Stimulated activated CD4-positive, alpha-beta T cell treated with anti-CD3 and anti-CD28 coated beads, TNF-alpha, amount 100 ng/mL, for 1 hour (primary cell): ENCODE measurements around the gene SEMA3A.

Experiments used
- DNase-seq, 3 donors: peaks; one replicate each; pipeline ENCODE4 v3.0.0-alpha.2; 2020; ENCODE audit warnings: low read depth in 3 of 3, low spot score in 1 of 3

Gene SEMA3A

GRCh38 chr7:84022009-84022408 lies 172.6 kb downstream of the SEMA3A start:
- no peak for DNase-seq

DNA sequence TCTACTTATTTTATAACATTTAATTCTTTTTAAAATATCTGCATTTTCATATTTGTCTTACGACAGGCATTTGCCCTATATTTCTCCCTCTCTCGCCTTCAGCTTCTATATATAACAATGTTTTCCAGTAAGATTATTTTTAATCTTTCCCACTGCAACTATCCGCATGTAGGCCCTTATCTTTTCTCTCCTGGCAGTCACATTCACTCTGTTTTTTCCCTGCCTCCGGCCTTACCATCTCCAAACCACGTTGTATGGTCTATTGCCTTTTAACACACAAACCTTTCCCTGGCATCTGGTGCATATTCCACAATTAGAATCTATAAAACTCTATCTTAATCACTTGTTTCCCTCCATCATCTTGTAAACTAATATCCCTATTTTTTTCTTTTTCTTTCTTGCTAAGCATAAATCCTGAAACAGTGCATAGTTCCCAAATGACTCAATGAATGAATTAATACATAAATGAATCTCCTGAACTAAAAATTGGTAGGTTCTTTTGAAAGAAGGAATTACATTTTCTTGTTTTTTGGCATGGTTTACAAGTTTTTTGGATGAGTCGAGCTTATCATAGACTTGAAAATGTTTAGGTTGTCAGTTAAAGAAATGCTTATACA lies 173.2 kb downstream of the SEMA3A start:
- no peak for DNase-seq

DNA sequence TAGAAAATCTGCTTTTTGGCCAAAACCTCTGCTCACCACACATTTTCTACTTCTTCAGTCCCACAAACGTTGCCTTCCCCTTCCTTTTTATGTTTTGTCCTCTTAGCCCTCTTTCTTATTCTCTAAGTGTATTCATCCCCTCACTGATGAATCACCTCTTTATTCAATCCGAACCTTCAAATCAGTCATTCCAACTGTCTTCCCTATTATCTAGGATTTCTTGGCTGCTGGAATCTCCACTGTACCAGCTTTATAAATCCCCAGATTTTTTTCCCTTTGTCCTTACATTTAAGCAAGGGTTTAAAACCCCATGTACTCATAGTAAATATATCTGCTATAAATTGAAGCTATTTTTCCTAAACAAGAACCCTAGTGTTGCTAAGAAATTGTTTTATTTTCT lies 176.9 kb downstream of the SEMA3A start:
- no peak for DNase-seq

GRCh38 chr7:84013616-84014240 lies 180.9 kb downstream of the SEMA3A start:
- DNase-seq: no peak

DNA sequence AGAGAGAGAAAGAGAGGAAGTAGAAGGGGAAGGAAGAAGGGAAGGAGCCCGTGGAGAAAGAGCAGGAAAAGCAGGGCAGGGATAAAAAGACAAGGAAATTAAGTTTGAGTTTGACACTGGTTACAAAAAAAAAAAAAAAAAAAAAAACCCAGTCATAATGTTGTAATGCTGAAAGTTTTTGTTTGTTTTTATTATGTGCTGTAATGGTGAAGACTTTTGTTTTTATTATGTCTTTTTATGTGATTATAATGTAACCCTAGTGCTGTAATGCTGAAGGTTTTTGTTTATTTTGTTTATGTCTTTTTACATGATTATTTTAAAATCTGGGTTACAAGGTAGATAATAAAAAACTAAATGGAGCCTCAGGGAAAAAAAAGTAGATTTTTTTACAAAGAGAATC lies 184.8 kb downstream of the SEMA3A start:
- no peak for DNase-seq

DNA sequence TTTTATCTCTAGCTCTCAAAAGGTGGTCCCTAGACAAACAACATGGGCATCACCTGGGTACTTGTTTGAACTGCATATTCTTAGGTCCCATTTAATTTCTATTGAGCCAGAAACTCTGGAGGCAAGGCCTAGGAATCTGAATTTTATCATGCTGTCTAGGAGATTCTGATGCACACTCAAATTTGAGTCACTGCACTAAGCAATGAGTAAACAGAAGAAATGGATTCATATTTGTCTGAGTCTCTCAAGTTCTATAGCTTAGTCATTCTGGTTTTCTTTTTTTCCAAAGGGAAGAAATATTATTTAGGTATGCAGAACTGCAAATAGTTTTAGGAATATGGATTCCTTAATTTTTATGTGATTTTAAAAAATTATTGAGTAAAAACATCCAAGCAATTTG lies 185.5 kb downstream of the SEMA3A start:
- DNase-seq: no peak

DNA sequence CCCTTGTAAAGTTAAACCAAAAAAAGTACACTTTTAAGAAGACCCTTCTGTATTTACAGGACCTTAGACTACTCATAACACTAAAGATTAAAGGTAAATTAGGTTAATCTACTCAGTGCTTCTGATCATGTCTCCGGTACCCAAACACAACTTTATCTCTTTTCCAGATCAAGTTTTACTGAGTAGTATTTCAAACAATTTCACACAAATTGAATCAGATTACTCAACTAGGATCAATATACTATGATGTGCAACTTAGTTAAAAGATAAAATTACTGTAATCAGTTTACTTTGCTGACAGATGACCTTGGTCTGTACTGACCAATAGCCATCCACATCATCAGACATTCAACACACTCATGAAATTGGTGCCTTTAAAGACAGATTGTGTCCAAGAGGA lies 191.4 kb downstream of the SEMA3A start:
- no peak for DNase-seq

DNA sequence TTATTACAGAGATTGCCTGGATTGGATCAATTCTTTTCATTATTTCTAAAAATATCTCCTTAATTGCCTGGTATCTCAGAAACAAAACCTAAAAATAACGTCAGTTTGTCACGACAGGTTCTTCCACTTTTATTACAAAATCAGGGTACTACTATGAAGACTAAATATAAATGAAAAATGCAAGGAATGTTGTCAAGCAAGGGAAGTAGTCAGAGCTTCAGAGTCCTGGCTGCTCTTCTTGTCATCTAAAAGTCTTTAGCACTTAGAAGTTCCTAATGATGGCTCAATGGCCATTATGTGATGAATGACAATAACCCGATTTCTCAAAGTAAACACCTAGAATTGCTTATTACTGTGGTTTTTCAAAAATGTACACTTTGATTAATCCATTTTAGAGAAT lies 192.2 kb downstream of the SEMA3A start:
- no peak for DNase-seq

- no peak for DNase-seq
Measured at GRCh38 chr7:83996879-83997278, 197.7 kb downstream of the SEMA3A start.

GRCh38 chr7:83987764-83988163 lies 206.8 kb downstream of the SEMA3A start:
- DNase-seq: no peak

DNA sequence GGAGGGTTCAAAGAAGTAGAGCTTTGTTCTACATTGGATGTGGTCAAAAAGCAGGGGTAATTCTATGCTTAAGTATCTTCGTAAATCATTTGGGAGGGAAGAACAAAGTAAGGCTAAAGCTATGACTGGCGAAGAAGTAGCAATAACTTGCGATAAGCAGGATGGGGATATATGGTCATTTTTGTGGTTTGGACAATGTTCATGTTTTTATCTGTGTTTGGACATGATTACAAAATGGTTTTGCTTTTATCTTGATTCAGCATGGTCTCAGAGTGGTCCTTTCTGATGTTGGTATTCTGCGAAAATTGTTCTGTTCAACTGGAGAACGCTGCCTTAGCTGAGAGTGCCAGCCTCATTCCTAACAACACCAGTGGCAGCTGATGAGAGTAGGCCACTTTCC lies 208.8 kb downstream of the SEMA3A start:
- DNase-seq: no peak

- no peak for DNase-seq
Measured at GRCh38 chr7:83984591-83984990, 210.0 kb downstream of the SEMA3A start.

- DNase-seq: no peak
Measured at GRCh38 chr7:83984076-83984475, 210.5 kb downstream of the SEMA3A start.

DNA sequence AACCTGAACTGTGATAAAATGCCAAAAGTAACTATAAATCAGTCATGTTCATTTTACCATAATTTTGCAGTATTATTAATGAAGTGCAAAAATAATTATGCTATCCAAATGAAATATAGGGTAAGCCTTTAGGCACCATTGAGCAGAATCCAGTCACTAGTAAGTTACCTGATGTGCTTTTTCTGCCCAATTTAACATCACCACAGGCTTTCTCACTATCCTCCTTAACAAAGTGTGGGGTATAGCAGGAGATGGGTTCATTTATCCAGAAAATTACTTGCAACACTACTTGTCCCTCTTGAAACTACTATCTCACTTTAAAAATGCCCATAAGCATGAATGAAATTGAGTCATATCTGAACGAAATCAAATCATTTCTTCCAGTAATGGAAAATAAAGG lies 211.0 kb downstream of the SEMA3A start:
- DNase-seq: no peak

DNA sequence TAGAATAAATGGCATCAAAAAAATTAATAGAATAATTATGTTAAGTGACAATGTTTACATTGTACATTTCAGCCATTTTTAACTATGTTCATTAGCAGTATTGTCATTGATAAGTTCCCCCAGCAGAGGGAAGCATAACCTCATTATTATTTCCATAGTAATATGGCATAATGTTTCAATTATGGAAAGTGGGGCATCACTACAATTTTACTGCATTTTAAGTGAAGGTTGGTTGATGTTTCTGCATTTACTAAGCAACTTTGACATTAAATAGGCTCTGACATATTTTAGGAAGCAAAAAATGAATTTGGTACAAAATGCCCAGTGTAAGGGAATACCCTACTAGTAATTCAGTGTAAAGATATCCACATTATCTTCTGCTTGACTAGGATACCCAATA lies 218.3 kb downstream of the SEMA3A start:
- DNase-seq: no peak

- DNase-seq: no peak
Measured at GRCh38 chr7:83970081-83970480, 224.5 kb downstream of the SEMA3A start.

DNA sequence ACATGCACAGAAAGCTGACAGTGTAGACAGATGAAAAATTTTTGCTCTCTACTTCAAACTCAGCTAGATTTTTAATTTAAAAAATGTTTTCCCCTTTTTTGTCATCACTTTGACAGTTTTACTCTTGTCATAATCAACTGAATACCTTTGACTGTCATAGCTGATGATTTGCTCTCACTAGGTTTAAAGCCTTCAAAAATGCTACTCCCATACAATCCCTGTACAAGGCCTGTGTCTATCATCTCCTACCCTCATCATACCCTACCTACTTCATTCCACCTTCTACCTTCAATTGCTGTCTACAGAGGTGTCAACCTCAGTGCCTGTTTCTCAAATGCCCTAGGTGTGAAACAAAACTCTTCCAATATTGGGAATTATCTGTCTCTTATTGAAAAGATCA lies 230.3 kb downstream of the SEMA3A start:
- DNase-seq: no peak

DNA sequence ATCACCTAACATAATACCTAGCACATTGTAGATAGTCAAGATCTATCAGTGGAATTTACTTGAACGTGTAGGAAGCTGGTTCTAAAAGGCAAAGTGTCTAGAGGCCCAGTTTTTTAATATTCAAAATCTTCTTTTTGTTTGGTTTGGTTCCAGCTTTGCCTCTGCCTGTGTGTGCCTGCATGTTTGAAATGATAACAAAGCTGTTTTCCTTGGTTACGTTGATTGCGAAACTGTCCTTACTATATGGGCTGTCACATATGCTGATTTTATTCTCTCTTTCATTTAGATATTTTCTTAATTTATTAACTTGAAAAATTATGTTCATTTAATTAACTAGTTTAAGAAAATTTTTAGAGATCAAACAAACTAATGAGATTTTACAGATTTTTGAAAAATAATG lies 237.3 kb downstream of the SEMA3A start:
- no peak for DNase-seq

- DNase-seq: no peak
Measured at GRCh38 chr7:83956104-83956503, 238.5 kb downstream of the SEMA3A start.

- DNase-seq: no peak
Measured at GRCh38 chr7:83952236-83952635, 242.4 kb downstream of the SEMA3A start.

DNA sequence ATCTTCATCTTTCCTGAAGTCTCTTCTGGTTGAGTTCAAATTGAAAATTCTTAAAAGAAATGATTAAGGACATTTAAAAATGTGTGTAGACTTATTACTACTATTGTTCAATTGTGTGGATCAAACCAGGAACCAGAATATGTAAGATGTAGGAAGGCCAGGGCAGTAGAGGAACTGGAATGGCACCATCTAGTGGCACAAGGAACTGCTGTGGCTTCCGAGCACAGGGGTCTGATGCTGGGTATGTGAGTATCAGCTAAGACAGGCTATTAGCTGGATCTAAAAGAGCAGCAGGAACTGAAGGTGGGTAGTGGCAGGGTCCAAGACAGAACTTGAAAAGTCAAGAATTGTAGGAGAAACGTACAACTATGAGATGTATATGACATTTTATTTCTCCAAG lies 247.3 kb downstream of the SEMA3A start:
- DNase-seq: no peak

DNA sequence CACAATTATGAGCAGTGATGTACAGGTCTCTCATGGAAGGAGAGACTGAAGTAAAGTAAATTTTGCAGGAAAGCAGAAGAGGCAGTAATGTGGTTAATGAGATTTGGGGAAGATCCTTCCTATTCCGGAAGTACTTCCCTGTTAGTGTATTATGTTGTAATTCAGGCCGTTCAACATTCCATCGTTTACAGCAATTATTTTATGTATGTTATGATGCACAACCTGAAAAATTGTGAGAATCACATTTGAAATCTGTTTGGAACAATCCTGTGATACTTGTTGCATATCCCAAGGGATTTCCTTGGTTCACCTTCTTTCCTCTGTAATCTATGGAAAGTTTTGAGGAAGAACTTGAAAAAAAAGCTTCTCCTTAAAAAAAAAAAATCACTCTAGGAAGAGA lies 247.8 kb downstream of the SEMA3A start:
- DNase-seq: no peak

DNA sequence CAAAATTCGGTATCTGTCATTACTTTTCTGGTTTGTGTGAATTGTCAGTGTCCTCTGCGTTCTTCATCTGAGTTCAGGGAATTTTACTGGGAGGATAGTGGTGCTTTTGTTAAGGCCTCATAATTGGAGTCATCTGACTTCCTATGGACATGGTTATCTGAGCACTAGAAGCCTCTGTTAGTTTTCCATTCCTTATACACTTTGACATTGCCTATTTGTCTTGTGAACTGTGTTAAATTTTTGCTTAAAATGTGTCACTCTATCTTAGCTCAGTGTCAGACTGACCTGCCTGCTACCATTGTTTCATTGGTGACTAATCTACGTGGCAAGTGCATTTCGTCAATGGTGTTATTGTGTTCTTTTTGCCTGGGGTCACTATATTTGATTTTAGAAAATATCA lies 253.3 kb downstream of the SEMA3A start:
- DNase-seq: no peak
